Mesendoderm (in vitro differentiated cells): Measurements from ENCODE around the gene RBP7.

Experiments
- DNase-seq: peaks from one replicate; pipeline ENCODE4 v3.0.0; 2013
- H2AK5ac ChIP-seq: 2 replicates; pipeline ENCODE4 v1.6.1; 2013; ENCODE audit warnings: low read length, inconsistent platforms
- H2BK120ac ChIP-seq: 2 replicates; pipeline ENCODE4 v1.6.1; 2013; ENCODE audit warnings: low read depth, mild to moderate bottlenecking, low read length, moderate library complexity, mixed read lengths
- H2BK15ac ChIP-seq: replicated peaks from 2 replicates; pipeline ENCODE4 v1.6.1; 2013; ENCODE audit warnings: low read depth, mild to moderate bottlenecking, moderate library complexity
- H2BK5ac ChIP-seq: 2 replicates; pipeline ENCODE4 v1.6.1; 2013; ENCODE audit warnings: low read length, inconsistent platforms
- H3K18ac ChIP-seq: 2 replicates; pipeline ENCODE4 v1.6.1; 2013; ENCODE audit warnings: mild to moderate bottlenecking, low read length, mixed read lengths
- H3K23ac ChIP-seq: one replicate; pipeline ENCODE4 v1.6.1; 2013; ENCODE audit warnings: low read length
- H3K27ac ChIP-seq: 2 replicates; pipeline ENCODE4 v1.5.1; 2013; ENCODE audit warnings: low read depth, mild to moderate bottlenecking, inconsistent platforms, low read length, moderate library complexity
- H3K27me3 ChIP-seq: 2 replicates; pipeline ENCODE4 v1.6.1; 2013; ENCODE audit warnings: low read length, control low read depth, mild to moderate bottlenecking, inconsistent platforms; ENCODE audit not compliant: insufficient read depth, poor library complexity
- H3K36me3 ChIP-seq: 2 replicates; pipeline ENCODE4 v1.6.1; 2013; ENCODE audit warnings: low read length, inconsistent platforms; ENCODE audit not compliant: control insufficient read depth, insufficient read depth
- H3K4ac ChIP-seq: one replicate; pipeline ENCODE4 v1.6.1; 2013; ENCODE audit warnings: low read depth, mild to moderate bottlenecking, low read length, moderate library complexity
- H3K4me1 ChIP-seq: 2 replicates; pipeline ENCODE4 v1.6.1; 2013; ENCODE audit warnings: low read depth, low read length, inconsistent platforms; ENCODE audit not compliant: control insufficient read depth
- H3K4me2 ChIP-seq: 2 replicates; pipeline ENCODE4 v1.6.1; 2013; ENCODE audit warnings: low read length
- H3K4me3 ChIP-seq: 2 replicates; pipeline ENCODE4 v1.5.1; 2013; ENCODE audit warnings: mild to moderate bottlenecking, low read length
- H3K56ac ChIP-seq: one replicate; pipeline ENCODE4 v1.6.1; 2013; ENCODE audit warnings: low read length
- H3K79me1 ChIP-seq: 2 replicates; pipeline ENCODE4 v1.6.1; 2013; ENCODE audit warnings: low read length, inconsistent platforms
- H3K79me2 ChIP-seq: 2 replicates; pipeline ENCODE4 v1.6.1; 2013; ENCODE audit warnings: mild to moderate bottlenecking, low read length; ENCODE audit not compliant: control insufficient read depth, insufficient read depth
- H3K9ac ChIP-seq: 2 replicates; pipeline ENCODE4 v1.6.1; 2013; ENCODE audit warnings: low read length, inconsistent platforms
- H4K5ac ChIP-seq: one replicate; pipeline ENCODE4 v1.6.1; 2013; ENCODE audit warnings: low read length
- H4K8ac ChIP-seq: one replicate; pipeline ENCODE4 v1.6.1; 2013; ENCODE audit warnings: low read depth, mild to moderate bottlenecking, control low read depth, low read length, moderate library complexity
- WGBS: extraction: QIAGEN DNeasy Blood & Tissue Kit; methylation state at CpG from one replicate; pipeline ENCODE4 v1.1.7; 2013; ENCODE audit warnings: low lambda C conversion rate, missing lambda C conversion rate; ENCODE audit not compliant: insufficient coverage; ENCODE audit errors: extremely low coverage; 5-methylcytosine and 5-hydroxymethylcytosine counted together

The RBP7 gene

GRCh38 chr1:10048601-10049000 is 51.6 kb downstream of the RBP7 start:
- H3K27ac ChIP-seq = no peak overlapping the region
- H4K5ac ChIP-seq = no peak overlapping the region
- H2BK120ac ChIP-seq = no peak overlapping the region
- no peak for DNase-seq
- H2BK5ac ChIP-seq = no peak overlapping the region
- no peaks in the 10 kb centered on the region for H3K36me3 ChIP-seq
- no peak overlapping the region for H3K18ac ChIP-seq
- no peak overlapping the region for H2BK15ac ChIP-seq
- H3K23ac ChIP-seq = no peak overlapping the region
- H3K79me2 ChIP-seq = peaks cover 55% of the 10 kb centered on the region
- H3K56ac ChIP-seq = no peak overlapping the region
- H3K4me3 ChIP-seq = no peak overlapping the region
- H3K4me1 ChIP-seq = no peaks in the 10 kb centered on the region
- H2AK5ac ChIP-seq = no peak overlapping the region
- no peak overlapping the region for H4K8ac ChIP-seq
- no peaks in the 10 kb centered on the region for H3K27me3 ChIP-seq
- no peak overlapping the region for H3K4ac ChIP-seq
- peaks cover 34% of the 10 kb centered on the region for H3K79me1 ChIP-seq
- H3K9ac ChIP-seq = no peak overlapping the region
- no peak overlapping the region for H3K4me2 ChIP-seq
- no CpG with 5 or more reads among the region's 3 CpGs for WGBS

- no peak overlapping the region for H2BK120ac ChIP-seq
- H4K5ac ChIP-seq = no peak overlapping the region
- no peaks in the 10 kb centered on the region for H3K36me3 ChIP-seq
- H2BK5ac ChIP-seq = no peak overlapping the region
- no peak overlapping the region for H3K27ac ChIP-seq
- no peak overlapping the region for H3K4me2 ChIP-seq
- H4K8ac ChIP-seq = no peak overlapping the region
- no peaks in the 10 kb centered on the region for H3K27me3 ChIP-seq
- peaks cover 28% of the 10 kb centered on the region for H3K79me1 ChIP-seq
- H3K4ac ChIP-seq = no peak overlapping the region
- no peak overlapping the region for H3K4me3 ChIP-seq
- peaks cover 47% of the 10 kb centered on the region for H3K79me2 ChIP-seq
- no peak overlapping the region for H3K56ac ChIP-seq
- no peak overlapping the region for H3K23ac ChIP-seq
- no peak for DNase-seq
- no peak overlapping the region for H2AK5ac ChIP-seq
- no CpG with 5 or more reads among the region's 3 CpGs for WGBS
- no peak overlapping the region for H3K9ac ChIP-seq
- H2BK15ac ChIP-seq = no peak overlapping the region
- no peaks in the 10 kb centered on the region for H3K4me1 ChIP-seq
- H3K18ac ChIP-seq = no peak overlapping the region
Measured at GRCh38 chr1:10050611-10051010, 53.6 kb downstream of the RBP7 start.

GRCh38 chr1:10051656-10052055 is 54.6 kb downstream of the RBP7 start:
- no CpG with 5 or more reads among the region's 1 CpG for WGBS
- H3K4me1 ChIP-seq = no peaks in the 10 kb centered on the region
- no peak overlapping the region for H3K27ac ChIP-seq
- H3K56ac ChIP-seq = no peak overlapping the region
- peaks cover 41% of the 10 kb centered on the region for H3K79me2 ChIP-seq
- no peaks in the 10 kb centered on the region for H3K36me3 ChIP-seq
- H3K9ac ChIP-seq = no peak overlapping the region
- no peaks in the 10 kb centered on the region for H3K27me3 ChIP-seq
- no peak overlapping the region for H3K23ac ChIP-seq
- no peak overlapping the region for H2BK120ac ChIP-seq
- peaks cover 23% of the 10 kb centered on the region for H3K79me1 ChIP-seq
- H2BK15ac ChIP-seq = no peak overlapping the region
- no peak overlapping the region for H3K4ac ChIP-seq
- no peak overlapping the region for H3K4me3 ChIP-seq
- H3K4me2 ChIP-seq = no peak overlapping the region
- DNase-seq = no peak
- no peak overlapping the region for H4K5ac ChIP-seq
- H3K18ac ChIP-seq = no peak overlapping the region
- H2BK5ac ChIP-seq = no peak overlapping the region
- H4K8ac ChIP-seq = no peak overlapping the region
- no peak overlapping the region for H2AK5ac ChIP-seq

- WGBS = no CpG with 5 or more reads among the region's 4 CpGs
- no peaks in the 10 kb centered on the region for H3K4me1 ChIP-seq
- peaks cover 36% of the 10 kb centered on the region for H3K79me2 ChIP-seq
- no peak overlapping the region for H3K56ac ChIP-seq
- H3K27ac ChIP-seq = no peak overlapping the region
- no peak overlapping the region for H3K18ac ChIP-seq
- no peak overlapping the region for H2BK15ac ChIP-seq
- H3K79me1 ChIP-seq = peaks cover 22% of the 10 kb centered on the region
- no peak overlapping the region for H4K8ac ChIP-seq
- no peak overlapping the region for H2BK5ac ChIP-seq
- H2BK120ac ChIP-seq = no peak overlapping the region
- H3K23ac ChIP-seq = no peak overlapping the region
- no peak overlapping the region for H3K4me3 ChIP-seq
- H3K4me2 ChIP-seq = no peak overlapping the region
- H3K4ac ChIP-seq = no peak overlapping the region
- no peak overlapping the region for H3K9ac ChIP-seq
- no peak for DNase-seq
- no peaks in the 10 kb centered on the region for H3K27me3 ChIP-seq
- H3K36me3 ChIP-seq = no peaks in the 10 kb centered on the region
- no peak overlapping the region for H2AK5ac ChIP-seq
- H4K5ac ChIP-seq = no peak overlapping the region
Measured at GRCh38 chr1:10052347-10052746, 55.3 kb downstream of the RBP7 start.

- no peaks in the 10 kb centered on the region for H3K4me1 ChIP-seq
- H3K56ac ChIP-seq = no peak overlapping the region
- H3K4me2 ChIP-seq = no peak overlapping the region
- H2BK15ac ChIP-seq = no peak overlapping the region
- no peak overlapping the region for H3K9ac ChIP-seq
- peaks cover 35% of the 10 kb centered on the region for H3K79me2 ChIP-seq
- no peak overlapping the region for H2BK120ac ChIP-seq
- DNase-seq = no peak
- H3K4ac ChIP-seq = no peak overlapping the region
- H4K5ac ChIP-seq = no peak overlapping the region
- no peaks in the 10 kb centered on the region for H3K36me3 ChIP-seq
- whole genome bisulfite sequencing = no CpG with 5 or more reads among the region's 2 CpGs
- no peak overlapping the region for H3K4me3 ChIP-seq
- no peak overlapping the region for H2AK5ac ChIP-seq
- no peak overlapping the region for H3K27ac ChIP-seq
- no peak overlapping the region for H3K18ac ChIP-seq
- no peak overlapping the region for H4K8ac ChIP-seq
- no peak overlapping the region for H2BK5ac ChIP-seq
- no peak overlapping the region for H3K23ac ChIP-seq
- H3K79me1 ChIP-seq = peaks cover 23% of the 10 kb centered on the region
- H3K27me3 ChIP-seq = no peaks in the 10 kb centered on the region
Measured at GRCh38 chr1:10054465-10054864, 57.4 kb downstream of the RBP7 start.

GRCh38 chr1:10056599-10056987 is 59.6 kb downstream of the RBP7 start:
- no peak overlapping the region for H2BK120ac ChIP-seq
- H3K18ac ChIP-seq = no peak overlapping the region
- H3K56ac ChIP-seq = no peak overlapping the region
- H3K27ac ChIP-seq = no peak overlapping the region
- peaks cover 30% of the 10 kb centered on the region for H3K79me2 ChIP-seq
- WGBS = no CpG with 5 or more reads among the region's 4 CpGs
- H2BK5ac ChIP-seq = no peak overlapping the region
- H3K4me3 ChIP-seq = no peak overlapping the region
- H3K79me1 ChIP-seq = peaks cover 27% of the 10 kb centered on the region
- no peaks in the 10 kb centered on the region for H3K27me3 ChIP-seq
- no peak overlapping the region for H3K4me2 ChIP-seq
- no peak overlapping the region for H4K5ac ChIP-seq
- no peak overlapping the region for H3K9ac ChIP-seq
- H3K23ac ChIP-seq = no peak overlapping the region
- H3K4me1 ChIP-seq = no peaks in the 10 kb centered on the region
- H3K4ac ChIP-seq = no peak overlapping the region
- H4K8ac ChIP-seq = no peak overlapping the region
- H2AK5ac ChIP-seq = no peak overlapping the region
- no peak overlapping the region for H2BK15ac ChIP-seq
- DNase-seq = no peak
- H3K36me3 ChIP-seq = no peaks in the 10 kb centered on the region
